A549 (cell line): Measurements from ENCODE around the gene KCNG4.

Experiments used
- BHLHE40 ChIP-seq: IDR thresholded peaks from 2 replicates; pipeline ENCODE4 v1.6.1; 2012; ENCODE audit warnings: low read depth, low read length, inconsistent platforms
- CEBPB ChIP-seq, 2 experiments: fragments of >200 bp in 1 of 2; sonication (Bioruptor Twin) in 1 of 2; formaldehyde crosslinking in 1 of 2; IDR thresholded peaks; 2 replicates each; pipeline ENCODE4 v1.6.1; 2012 to 2016
- EP300 ChIP-seq, 2 experiments: fragments of >200 bp; sonication (Bioruptor Twin); formaldehyde crosslinking; IDR thresholded peaks; 2 replicates in 1 of 2; 3 replicates in 1 of 2; pipeline ENCODE4 v1.6.1; 2016 to 2017
- GATA3 ChIP-seq: IDR thresholded peaks from 2 replicates; pipeline ENCODE4 v1.6.1; 2012; ENCODE audit warnings: borderline replicate concordance
- POLR2A ChIP-seq: IDR thresholded peaks from 2 replicates; pipeline ENCODE4 v1.6.1; 2012; ENCODE audit warnings: mild to moderate bottlenecking, low read length
- RNF2 ChIP-seq: fragments of 200-600 bp; sonication (generic); IDR thresholded peaks from 2 replicates; pipeline ENCODE4 v1.6.1; 2016; ENCODE audit warnings: low read depth, mild to moderate bottlenecking, antibody characterized with exemption, moderate library complexity, borderline replicate concordance

DNA sequence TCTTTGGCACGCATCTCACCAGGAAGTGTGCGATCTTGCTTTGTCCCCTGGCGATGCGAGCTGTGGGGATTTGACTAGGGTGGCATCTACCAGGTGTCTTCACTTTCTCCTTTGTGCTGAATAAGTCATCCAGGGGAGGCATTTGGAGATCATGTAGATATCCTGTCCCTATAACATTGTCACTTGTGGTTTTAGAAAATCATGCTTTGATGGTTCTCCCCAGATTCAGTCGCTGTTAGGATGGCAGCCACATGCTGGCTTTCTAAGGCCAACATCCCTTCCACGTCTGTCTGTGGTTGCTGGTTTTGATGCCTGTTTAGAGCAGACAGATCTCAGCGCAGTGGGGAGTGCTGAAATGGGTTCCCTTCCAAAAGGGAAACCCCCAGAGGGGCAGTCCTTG lies 46.3 kb downstream of the KCNG4 start:
- no peak for TF ChIP-seq GATA3
- TF ChIP-seq BHLHE40 = no peak
- no peak for TF ChIP-seq CEBPB (IDR thresholded peaks at IDR 0.05)
- TF ChIP-seq POLR2A = no peak
- TF ChIP-seq EP300 (IDR thresholded peaks at IDR 0.05) = no peak
- TF ChIP-seq RNF2 = no peak
